PC-9 (cell line): ENCODE results near the gene TMED4.

Source experiments
- EZH2 ChIP-seq: fragments of 200-600 bp; sonication (generic); IDR thresholded peaks from 2 replicates; pipeline ENCODE4 v1.8.0; 2017; ENCODE audit warnings: antibody characterized with exemption, low read depth
- TF ChIP-seq, protein P1 (sequence below): fragments of 200-600 bp; sonication (generic); conservative IDR thresholded peaks from 2 replicates; pipeline ENCODE4 v1.6.1; 2017; ENCODE audit warnings: mixed run types, antibody characterized with exemption, mild to moderate bottlenecking, moderate library complexity

DNA sequence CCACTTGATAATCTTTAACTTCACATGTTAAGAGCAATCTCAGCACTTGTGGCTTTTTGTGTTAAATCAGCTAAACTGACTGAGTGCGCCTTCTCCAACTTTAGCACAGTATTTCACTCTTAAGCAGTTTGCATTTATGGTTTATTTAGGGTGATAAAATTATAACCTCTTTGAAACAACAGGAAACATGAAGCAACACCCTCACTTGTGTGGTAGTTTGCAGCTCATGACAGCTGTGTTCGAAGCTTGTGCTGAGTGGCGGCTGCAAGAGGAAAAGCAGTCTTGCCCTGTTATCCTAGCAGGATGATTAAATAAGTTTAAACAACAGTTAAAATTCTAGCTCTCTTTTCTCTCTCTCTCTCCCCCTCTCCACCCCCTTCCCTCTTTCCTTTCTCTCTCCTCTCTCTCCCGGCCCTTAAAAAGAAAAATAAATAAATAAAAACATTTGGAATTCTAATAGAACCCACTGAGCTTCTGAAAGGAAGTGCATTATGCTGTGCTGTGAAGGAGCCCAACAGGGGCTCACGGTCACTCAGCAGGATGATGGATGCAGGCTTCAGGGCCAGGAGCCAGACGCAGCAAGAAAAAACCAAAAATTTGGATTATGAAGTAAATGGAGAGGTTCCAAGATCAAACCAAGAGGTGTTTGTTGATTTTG, 49.6 kb upstream of the TMED4 start:
- TF ChIP-seq, protein P1, sequence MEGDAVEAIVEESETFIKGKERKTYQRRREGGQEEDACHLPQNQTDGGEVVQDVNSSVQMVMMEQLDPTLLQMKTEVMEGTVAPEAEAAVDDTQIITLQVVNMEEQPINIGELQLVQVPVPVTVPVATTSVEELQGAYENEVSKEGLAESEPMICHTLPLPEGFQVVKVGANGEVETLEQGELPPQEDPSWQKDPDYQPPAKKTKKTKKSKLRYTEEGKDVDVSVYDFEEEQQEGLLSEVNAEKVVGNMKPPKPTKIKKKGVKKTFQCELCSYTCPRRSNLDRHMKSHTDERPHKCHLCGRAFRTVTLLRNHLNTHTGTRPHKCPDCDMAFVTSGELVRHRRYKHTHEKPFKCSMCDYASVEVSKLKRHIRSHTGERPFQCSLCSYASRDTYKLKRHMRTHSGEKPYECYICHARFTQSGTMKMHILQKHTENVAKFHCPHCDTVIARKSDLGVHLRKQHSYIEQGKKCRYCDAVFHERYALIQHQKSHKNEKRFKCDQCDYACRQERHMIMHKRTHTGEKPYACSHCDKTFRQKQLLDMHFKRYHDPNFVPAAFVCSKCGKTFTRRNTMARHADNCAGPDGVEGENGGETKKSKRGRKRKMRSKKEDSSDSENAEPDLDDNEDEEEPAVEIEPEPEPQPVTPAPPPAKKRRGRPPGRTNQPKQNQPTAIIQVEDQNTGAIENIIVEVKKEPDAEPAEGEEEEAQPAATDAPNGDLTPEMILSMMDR, result no peak
- no peak for TF ChIP-seq EZH2
